GM12878 (cell line): Measurements from ENCODE around the gene PDIK1L. TPM values are rescaled to one million over a fixed set of nuclear protein-coding genes. Genes with fewer than 3 reads are reported as not detected.

ENCODE experiments used
- ATAC-seq: fragments of 200-7000 bp; cut with Tn5 transposase; 3 replicates; pipeline ENCODE4 v1.9.1; 2020; ENCODE audit warnings: mild to moderate bottlenecking, moderate library complexity
- BruUV-seq: library from RNA; stranded (reverse); fragments of 400-500 nt; replicated peaks from 2 replicates; lab custom pipeline; 2021; lab: Mats Ljungman, UMichigan
- CTCF ChIA-PET: fragments of 300-600 bp; sonication (Branson Sonifier 250); formaldehyde crosslinking; extraction: SDS; loops from one replicate; lab custom pipeline; 2021; ENCODE audit warnings: inconsistent platforms; lab: Yijun Ruan, JAX
- POLR2A ChIA-PET: fragments of 350-600 bp; formaldehyde crosslinking; extraction: SDS; loops from one replicate; lab custom pipeline; 2021; ENCODE audit warnings: inconsistent platforms; lab: Charles Lee
- RAD21 ChIA-PET: fragments of 300-600 bp; sonication (Branson Sonifier 250); formaldehyde crosslinking; loops from one replicate; lab custom pipeline; 2023; ENCODE audit warnings: antibody characterized with exemption; ENCODE audit not compliant: unreplicated experiment; lab: Charles Lee
- SMC1A ChIA-PET: fragments of 300-600 bp; sonication (Branson Sonifier 250); formaldehyde crosslinking; loops from one replicate; lab custom pipeline; 2023; ENCODE audit not compliant: unreplicated experiment, uncharacterized antibody; lab: Charles Lee
- DNase-seq: peaks from one replicate; pipeline ENCODE4 v3.0.0-alpha.2; 2011; ENCODE audit warnings: low read depth, low spot score
- FAIRE-seq: peaks from 3 replicates; lab custom pipeline; 2011; peaks lifted over from hg19 to GRCh38; lab: Jason Lieb, UNC
- H2AFZ ChIP-seq: 2 replicates; pipeline ENCODE4 v1.6.0; 2011; ENCODE audit warnings: low read depth, low read length, control low read depth; ENCODE audit not compliant: control insufficient read depth
- H3K27ac ChIP-seq: 2 replicates; pipeline ENCODE4 v1.5.1; 2011; ENCODE audit warnings: control low read depth; ENCODE audit not compliant: control insufficient read depth, insufficient read depth
- H3K27me3 ChIP-seq, 2 experiments: replicated peaks in 1 of 2; 2 replicates each; pipeline versions ENCODE4 v1.6.0 to v1.6.1; 2011; ENCODE audit warnings: low read length in 1 of 2; ENCODE audit not compliant: control insufficient read depth in 2 of 2, insufficient read depth in 2 of 2
- H3K36me3 ChIP-seq, 2 experiments: 2 replicates each; pipeline ENCODE4 v1.5.1; 2011; ENCODE audit warnings: low read length in 1 of 2; ENCODE audit not compliant: control insufficient read depth in 2 of 2, insufficient read depth in 2 of 2
- H3K4me1 ChIP-seq: 2 replicates; pipeline ENCODE4 v1.6.1; 2011; ENCODE audit warnings: mild to moderate bottlenecking, low read length, moderate library complexity, mixed read lengths; ENCODE audit not compliant: control insufficient read depth, insufficient read depth
- H3K4me2 ChIP-seq: 2 replicates; pipeline ENCODE4 v1.6.0; 2011; ENCODE audit warnings: control low read depth; ENCODE audit not compliant: control insufficient read depth, insufficient read depth
- H3K4me3 ChIP-seq: fragments of 200-600 bp; sonication (generic); 2 replicates; pipeline ENCODE4 v1.5.1; 2016
- H3K79me2 ChIP-seq: 2 replicates; pipeline ENCODE4 v1.6.0; 2011; ENCODE audit warnings: low read length; ENCODE audit not compliant: control insufficient read depth, insufficient read depth
- H3K9ac ChIP-seq: 2 replicates; pipeline ENCODE4 v1.8.0; 2011; ENCODE audit warnings: low read length, control low read depth, mixed read lengths; ENCODE audit not compliant: control insufficient read depth, insufficient read depth
- H3K9me3 ChIP-seq: replicated peaks from 3 replicates; pipeline ENCODE4 v1.5.1; 2011; ENCODE audit warnings: mild to moderate bottlenecking, low read length; ENCODE audit not compliant: control insufficient read depth, insufficient read depth
- H4K20me1 ChIP-seq: 2 replicates; pipeline ENCODE4 v1.6.0; 2011; ENCODE audit not compliant: control insufficient read depth, insufficient read depth
- BRCA1 ChIP-seq: IDR thresholded peaks from 2 replicates; pipeline ENCODE4 v1.6.1; 2011; ENCODE audit warnings: low read depth, low read length, improper control_type of control experiment
- DPF2 ChIP-seq: fragments of 450-650 bp; IDR thresholded peaks from 2 replicates; pipeline ENCODE4 v1.6.1; 2017; ENCODE audit warnings: mild to moderate bottlenecking
- FOS ChIP-seq: IDR thresholded peaks from 3 replicates; pipeline ENCODE4 v1.6.1; 2011; ENCODE audit warnings: borderline replicate concordance; ENCODE audit not compliant: insufficient read length; ENCODE audit errors: extremely low read depth
- HDAC6 ChIP-seq: fragments of 200-600 bp; sonication (generic); IDR thresholded peaks from one replicate; pipeline ENCODE4 v1.8.0; 2017; ENCODE audit warnings: antibody characterized with exemption; ENCODE audit not compliant: unreplicated experiment
- JUNB ChIP-seq: IDR thresholded peaks from 2 replicates; pipeline ENCODE4 v1.6.1; 2016; ENCODE audit warnings: antibody characterized with exemption, mild to moderate bottlenecking
- NRF1 ChIP-seq: conservative IDR thresholded peaks from 2 replicates; pipeline ENCODE4 v1.6.1; 2011; ENCODE audit warnings: mild to moderate bottlenecking, low read depth, low read length, improper control_type of control experiment
- PRDM15 ChIP-seq: fragments of 450-650 bp; formaldehyde crosslinking; IDR thresholded peaks from 2 replicates; pipeline ENCODE4 v1.4.0; 2020; ENCODE audit warnings: mild to moderate bottlenecking, moderate library complexity
- RAD21 ChIP-seq: IDR thresholded peaks from 2 replicates; pipeline ENCODE4 v1.6.1; 2011; ENCODE audit warnings: mild to moderate bottlenecking, low read depth, low read length, moderate library complexity; ENCODE audit not compliant: insufficient read depth
- RAD51 ChIP-seq: fragments of 450-650 bp; IDR thresholded peaks from 2 replicates; pipeline ENCODE4 v1.6.1; 2016; ENCODE audit warnings: moderate library complexity, mild to moderate bottlenecking, inconsistent platforms
- ZBTB4 ChIP-seq: fragments of 450-650 bp; formaldehyde crosslinking; IDR thresholded peaks from 2 replicates; pipeline ENCODE4 v1.4.0; 2022; ENCODE audit warnings: mild to moderate bottlenecking, moderate library complexity
- ZNF217 ChIP-seq: fragments of 450-650 bp; IDR thresholded peaks from 2 replicates; pipeline ENCODE4 v1.6.1; 2017; ENCODE audit warnings: antibody characterized with exemption, mild to moderate bottlenecking
- WGBS: methylation state at CpG from one replicate; pipeline ENCODE4 v1.1.6; 2016; ENCODE audit warnings: low lambda C conversion rate; ENCODE audit not compliant: insufficient replicate concordance, insufficient coverage; ENCODE audit errors: missing lambda C conversion rate; 5-methylcytosine and 5-hydroxymethylcytosine counted together
- in situ Hi-C: fragments of 300-500 bp; cut with MboI; formaldehyde crosslinking; loops from 9 replicates; pipeline ENCODE4 v1.14.3; 2018; ENCODE audit warnings: mixed read lengths
- intact Hi-C: fragments of 100-400 bp; cut with micrococcal nuclease; formaldehyde crosslinking; loops from one replicate; pipeline ENCODE4 v1.14.2; 2022; ENCODE audit not compliant: unreplicated experiment
- polyA plus RNA-seq, 11 experiments: library from polyadenylated mRNA; depleted of rRNA in 4 of 11; unstranded in 6 of 11; stranded (reverse) in 5 of 11; fragments of >200 nt; fragmentation: Nextera tagmentation in 4 of 11; fragmentation: Illumina TruSeq in 1 of 11; extraction: Ambion mirVana in 4 of 11; extraction: Trizol in 1 of 11; gene quantifications; 1 replicate in 1 of 11; 2 replicates in 10 of 11; pipeline versions ENCODE4 v1.2.1 to v1.2.3, GENCODE V29; 2011 to 2016; ENCODE audit warnings: inconsistent platforms in 2 of 11, missing spikeins in 2 of 11, low read depth in 1 of 11
- total RNA-seq, 4 experiments: library from RNA; depleted of rRNA in 3 of 4; stranded (reverse); fragments of >200 nt in 3 of 4; fragmentation: Illumina TruSeq in 1 of 4; extraction: Trizol in 1 of 4; gene quantifications; 2 replicates each; pipeline versions ENCODE4 v1.2.1 to v1.2.3, GENCODE V29; 2013 to 2021
- TF ChIP-seq, protein P1 (sequence below): fragments of 450-650 bp; IDR thresholded peaks from 2 replicates; pipeline ENCODE4 v1.6.1; 2018; ENCODE audit warnings: borderline replicate concordance, mild to moderate bottlenecking; ENCODE audit not compliant: partially characterized antibody

PDIK1L gene
- total and polyA plus RNA-seq, 10 of the 15 experiments (the other 5 are each of a cell fraction or from before 2014, with no cell fraction given) = 4.0 to 15.9 (median 10.5) TPM

- no peak overlapping the region for H3K9ac ChIP-seq
- no peak overlapping the region for H2AFZ ChIP-seq
- ChIA-PET RAD21 (no interaction called here), SMC1A (interaction anchor here (1.5 to 1.9 kb wide), 2 partner anchors 17 to 61 kb away, joined by 3 to 5 read pairs; no protein-coding TSS in a partner anchor), CTCF (interaction anchor here (1.4 kb wide), 1 partner anchor 21 kb away, joined by 4 read pairs; no protein-coding TSS in a partner anchor), POLR2A (no interaction called here)
- H3K4me2 ChIP-seq = no peak overlapping the region
- no peaks in the 10 kb centered on the region; a peak in 2 of 4 replicates for H3K27me3 ChIP-seq
- no peak for ATAC-seq
- in situ Hi-C loops = no loop called here
- WGBS = 8% methylated on average over 2 of the region's 2 CpGs
- H3K36me3 ChIP-seq = no peaks in the 10 kb centered on the region
- H3K9me3 ChIP-seq = no peaks in the 10 kb centered on the region
- BruUV-seq = no TSS peak
- no peaks in the 10 kb centered on the region for H4K20me1 ChIP-seq
- no peaks in the 10 kb centered on the region for H3K4me1 ChIP-seq
- intact Hi-C loops = no loop called here
- H3K79me2 ChIP-seq = no peaks in the 10 kb centered on the region
- no peak for DNase-seq
- TF ChIP-seq ZNF217 (no peak), PRDM15 (CRISPR knock-in tag) (no peak), JUNB (no peak), RAD51 (no peak), RAD21 (no peak), DPF2 (no peak), BRCA1 (no peak), FOS (no peak), HDAC6 (no peak), NRF1 (no peak), ZBTB4 (CRISPR knock-in tag) (no peak)
- TF ChIP-seq, protein P1, sequence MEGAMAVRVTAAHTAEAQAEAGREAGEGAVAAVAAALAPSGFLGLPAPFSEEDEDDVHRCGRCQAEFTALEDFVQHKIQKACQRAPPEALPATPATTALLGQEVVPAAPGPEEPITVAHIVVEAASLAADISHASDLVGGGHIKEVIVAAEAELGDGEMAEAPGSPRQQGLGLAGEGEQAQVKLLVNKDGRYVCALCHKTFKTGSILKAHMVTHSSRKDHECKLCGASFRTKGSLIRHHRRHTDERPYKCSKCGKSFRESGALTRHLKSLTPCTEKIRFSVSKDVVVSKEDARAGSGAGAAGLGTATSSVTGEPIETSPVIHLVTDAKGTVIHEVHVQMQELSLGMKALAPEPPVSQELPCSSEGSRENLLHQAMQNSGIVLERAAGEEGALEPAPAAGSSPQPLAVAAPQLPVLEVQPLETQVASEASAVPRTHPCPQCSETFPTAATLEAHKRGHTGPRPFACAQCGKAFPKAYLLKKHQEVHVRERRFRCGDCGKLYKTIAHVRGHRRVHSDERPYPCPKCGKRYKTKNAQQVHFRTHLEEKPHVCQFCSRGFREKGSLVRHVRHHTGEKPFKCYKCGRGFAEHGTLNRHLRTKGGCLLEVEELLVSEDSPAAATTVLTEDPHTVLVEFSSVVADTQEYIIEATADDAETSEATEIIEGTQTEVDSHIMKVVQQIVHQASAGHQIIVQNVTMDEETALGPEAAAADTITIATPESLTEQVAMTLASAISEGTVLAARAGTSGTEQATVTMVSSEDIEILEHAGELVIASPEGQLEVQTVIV = no peak
- no peak for FAIRE-seq
- no peak overlapping the region for H3K27ac ChIP-seq
- no peak overlapping the region for H3K4me3 ChIP-seq
These were observed 27.5 kb upstream of the PDIK1L start for GRCh38 chr1:26084091-26084561.
